ENCODE measurements around the gene PSMD4.

PSMD4 gene

DNA sequence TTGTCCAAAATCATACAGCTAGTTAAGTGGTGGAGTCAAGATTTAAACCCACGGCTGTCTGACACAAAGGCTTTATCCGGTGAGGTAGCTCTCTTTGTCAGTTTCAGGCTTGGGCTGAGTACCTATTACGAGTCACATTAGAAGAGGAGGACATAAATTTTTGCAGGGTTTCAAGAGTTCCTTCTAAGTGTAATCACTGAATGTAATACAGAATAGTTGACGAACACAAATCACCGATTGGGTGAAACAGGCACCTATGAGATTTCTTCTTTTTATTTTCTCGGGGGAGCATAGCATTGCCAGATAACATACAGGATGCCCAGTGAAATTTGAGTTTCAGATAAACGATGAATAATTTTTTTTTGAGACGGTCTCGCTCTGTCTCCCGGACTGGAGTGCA is 847 bp downstream of the PSMD4 start:
- TF ChIP-seq GATA2 (IDR thresholded peaks at IDR 0.05; ENCODE audit: low read depth, low read length) (no peak), GATA3 (IDR thresholded peaks at IDR 0.05; ENCODE audit: low read depth, low read length) (no peak)

DNA sequence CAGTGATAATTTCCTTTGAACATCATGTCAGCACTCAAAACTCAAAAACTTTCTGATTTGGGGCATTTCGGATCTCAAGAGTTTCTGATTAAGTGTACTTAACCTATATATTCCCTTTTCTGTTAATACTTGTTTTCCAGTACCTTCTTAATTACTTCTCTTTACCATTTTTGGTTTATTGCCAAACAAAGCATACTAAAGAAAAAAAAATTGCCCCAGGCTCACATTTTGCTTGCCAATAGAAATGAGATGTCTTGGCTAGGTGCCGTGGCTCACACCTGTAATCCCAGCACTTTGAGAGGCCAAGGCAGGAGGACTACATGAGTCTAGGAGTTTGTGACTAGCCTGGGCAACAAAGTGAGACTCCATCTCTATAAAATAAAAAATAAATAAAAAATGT is 4.8 kb downstream of the PSMD4 start:
- TF ChIP-seq GATA2 (IDR thresholded peaks at IDR 0.05; ENCODE audit: low read depth, low read length): no peak
- no peak for TF ChIP-seq GATA3 (IDR thresholded peaks at IDR 0.05; ENCODE audit: low read depth, low read length)

DNA sequence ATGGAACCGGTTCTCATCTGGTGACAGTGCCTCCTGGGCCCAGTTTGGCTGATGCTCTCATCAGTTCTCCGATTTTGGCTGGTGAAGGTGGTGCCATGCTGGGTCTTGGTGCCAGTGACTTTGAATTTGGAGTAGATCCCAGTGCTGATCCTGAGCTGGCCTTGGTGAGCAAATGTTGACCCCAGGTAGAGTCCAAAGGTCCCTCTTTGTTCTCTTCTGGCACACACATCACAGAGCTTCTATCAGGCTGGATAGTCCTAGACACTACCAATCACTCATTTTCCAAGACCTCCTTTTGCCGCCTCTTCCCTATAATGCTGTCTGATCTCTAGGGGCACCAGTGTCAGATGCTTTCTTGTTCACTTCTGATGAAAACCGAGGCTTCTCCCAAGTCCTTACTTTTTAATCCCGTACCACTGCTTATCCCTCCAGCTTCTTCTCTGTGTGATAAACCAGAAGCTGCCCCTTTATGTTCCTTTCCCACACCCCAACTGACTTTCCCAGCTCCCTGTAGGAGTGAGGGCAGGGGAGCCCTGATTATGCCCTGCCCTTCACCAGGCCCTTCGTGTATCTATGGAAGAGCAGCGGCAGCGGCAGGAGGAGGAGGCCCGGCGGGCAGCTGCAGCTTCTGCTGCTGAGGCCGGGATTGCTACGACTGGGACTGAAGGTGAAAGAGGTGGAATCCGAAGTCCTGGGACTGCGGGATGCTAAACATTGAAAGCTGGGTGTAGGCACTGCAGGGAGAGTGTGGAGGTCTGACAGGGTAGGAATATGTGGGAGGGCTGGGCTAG is 11.1 kb downstream of the PSMD4 start:
- TF ChIP-seq GATA3 (IDR thresholded peaks at IDR 0.05; ENCODE audit: low read depth, low read length): no peak
- no peak for TF ChIP-seq GATA2 (IDR thresholded peaks at IDR 0.05; ENCODE audit: low read depth, low read length)

DNA sequence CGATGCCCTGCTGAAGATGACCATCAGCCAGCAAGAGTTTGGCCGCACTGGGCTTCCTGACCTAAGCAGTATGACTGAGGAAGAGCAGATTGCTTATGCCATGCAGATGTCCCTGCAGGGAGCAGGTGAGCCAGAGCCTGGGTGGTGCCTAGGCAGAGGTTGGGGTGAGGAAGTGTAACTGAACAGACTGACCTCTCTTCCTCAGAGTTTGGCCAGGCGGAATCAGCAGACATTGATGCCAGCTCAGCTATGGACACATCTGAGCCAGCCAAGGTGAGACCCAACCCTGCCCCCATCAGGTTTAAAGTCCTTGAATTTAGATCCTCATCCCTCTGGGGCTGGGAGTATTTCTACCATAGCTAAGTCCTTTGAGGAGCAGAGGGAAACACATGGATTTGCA is 11.8 kb downstream of the PSMD4 start:
- TF ChIP-seq GATA2 (IDR thresholded peaks at IDR 0.05; ENCODE audit: low read depth, low read length) (no peak), GATA3 (IDR thresholded peaks at IDR 0.05; ENCODE audit: low read depth, low read length) (no peak)

DNA sequence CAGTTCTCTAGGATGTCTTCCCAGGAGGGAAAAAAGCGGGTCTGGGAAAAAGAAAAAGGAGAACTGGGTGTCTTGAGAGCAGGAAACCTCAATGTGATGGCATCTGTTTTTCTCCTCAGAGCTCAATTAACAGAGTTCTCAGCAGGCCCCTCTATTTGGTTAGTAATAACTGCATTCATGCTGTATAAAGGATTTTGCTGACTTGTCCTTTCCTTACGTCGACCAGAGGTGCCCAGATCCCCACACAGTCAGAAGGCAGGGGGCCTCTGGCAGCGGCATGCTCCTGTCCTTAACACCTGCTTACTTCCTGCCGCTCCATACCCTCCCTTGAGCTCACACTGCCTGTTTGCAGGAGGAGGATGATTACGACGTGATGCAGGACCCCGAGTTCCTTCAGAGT is 12.3 kb downstream of the PSMD4 start:
- no peak for TF ChIP-seq GATA3 (IDR thresholded peaks at IDR 0.05; ENCODE audit: low read depth, low read length)
- no peak for TF ChIP-seq GATA2 (IDR thresholded peaks at IDR 0.05; ENCODE audit: low read depth, low read length)

DNA sequence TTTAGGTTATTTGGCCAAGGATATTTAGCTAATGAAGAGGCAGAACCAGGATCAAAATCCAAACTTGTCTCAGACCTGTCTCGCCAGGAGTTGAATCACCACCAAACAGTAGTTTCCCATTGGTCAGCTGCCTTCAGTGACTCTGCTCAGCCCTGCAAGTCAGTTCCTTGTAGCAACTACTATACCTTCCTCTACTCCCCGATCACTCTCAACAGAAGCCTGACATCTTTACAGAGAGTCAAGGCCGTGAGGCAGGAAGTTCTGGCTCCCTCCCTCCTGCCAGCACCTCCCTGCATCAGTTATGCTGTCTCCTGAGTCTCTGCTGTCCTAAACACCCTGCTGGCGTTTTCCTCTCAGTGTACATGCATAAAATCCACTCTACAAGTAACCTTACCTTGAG is 13.2 kb downstream of the PSMD4 start:
- TF ChIP-seq GATA3 (IDR thresholded peaks at IDR 0.05; ENCODE audit: low read depth, low read length): no peak
- TF ChIP-seq GATA2 (IDR thresholded peaks at IDR 0.05; ENCODE audit: low read depth, low read length): no peak

DNA sequence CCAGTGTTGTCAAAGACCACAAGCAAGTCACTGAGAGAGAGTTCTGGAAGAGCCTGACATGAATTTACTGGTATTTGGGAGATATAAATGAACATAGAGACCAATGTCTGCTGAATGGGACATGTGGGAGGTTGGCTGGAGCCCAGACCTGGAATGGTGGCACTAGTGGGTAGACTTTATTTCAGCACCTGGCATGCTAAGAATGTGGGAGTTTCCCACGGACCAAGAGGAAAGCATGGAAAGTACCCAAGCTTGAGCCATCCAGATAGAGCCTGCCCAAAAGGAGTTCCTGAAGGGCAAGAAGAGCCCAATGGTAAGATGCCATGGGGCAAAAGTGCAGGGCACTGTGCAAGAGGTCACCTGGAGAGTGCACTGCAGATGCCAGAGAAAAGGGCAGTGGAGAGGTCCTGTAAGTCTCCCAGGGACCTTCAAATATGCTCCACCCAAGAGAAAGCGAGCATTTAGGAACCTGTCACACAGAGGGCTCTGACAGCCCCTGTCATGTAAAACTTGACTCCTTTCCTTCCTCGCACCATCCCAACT is 19.5 kb downstream of the PSMD4 start:
- TF ChIP-seq GATA2 (IDR thresholded peaks at IDR 0.05; ENCODE audit: low read depth, low read length) (no peak), GATA3 (IDR thresholded peaks at IDR 0.05; ENCODE audit: low read depth, low read length) (no peak)

DNA sequence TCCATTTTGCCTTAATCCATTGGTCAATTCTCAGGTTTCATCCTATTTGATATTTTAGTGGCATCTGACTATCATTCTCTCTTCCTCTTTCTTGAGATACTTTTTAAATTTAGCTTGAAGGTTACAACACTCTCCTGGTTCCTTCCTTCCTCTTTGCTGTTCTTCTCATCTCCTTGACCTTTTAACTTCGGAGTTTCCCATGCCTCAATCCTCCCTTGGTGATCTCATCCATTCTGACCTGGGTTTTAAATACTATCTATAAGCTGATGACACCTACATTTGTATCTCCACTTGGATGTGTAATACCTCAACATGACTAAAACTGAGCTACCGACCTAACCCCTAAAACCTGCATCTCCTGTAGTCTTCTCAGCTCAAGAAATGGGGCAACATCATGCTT is 22.7 kb downstream of the PSMD4 start:
- TF ChIP-seq GATA2 (IDR thresholded peaks at IDR 0.05; ENCODE audit: low read depth, low read length) (no peak), GATA3 (IDR thresholded peaks at IDR 0.05; ENCODE audit: low read depth, low read length) (no peak)

DNA sequence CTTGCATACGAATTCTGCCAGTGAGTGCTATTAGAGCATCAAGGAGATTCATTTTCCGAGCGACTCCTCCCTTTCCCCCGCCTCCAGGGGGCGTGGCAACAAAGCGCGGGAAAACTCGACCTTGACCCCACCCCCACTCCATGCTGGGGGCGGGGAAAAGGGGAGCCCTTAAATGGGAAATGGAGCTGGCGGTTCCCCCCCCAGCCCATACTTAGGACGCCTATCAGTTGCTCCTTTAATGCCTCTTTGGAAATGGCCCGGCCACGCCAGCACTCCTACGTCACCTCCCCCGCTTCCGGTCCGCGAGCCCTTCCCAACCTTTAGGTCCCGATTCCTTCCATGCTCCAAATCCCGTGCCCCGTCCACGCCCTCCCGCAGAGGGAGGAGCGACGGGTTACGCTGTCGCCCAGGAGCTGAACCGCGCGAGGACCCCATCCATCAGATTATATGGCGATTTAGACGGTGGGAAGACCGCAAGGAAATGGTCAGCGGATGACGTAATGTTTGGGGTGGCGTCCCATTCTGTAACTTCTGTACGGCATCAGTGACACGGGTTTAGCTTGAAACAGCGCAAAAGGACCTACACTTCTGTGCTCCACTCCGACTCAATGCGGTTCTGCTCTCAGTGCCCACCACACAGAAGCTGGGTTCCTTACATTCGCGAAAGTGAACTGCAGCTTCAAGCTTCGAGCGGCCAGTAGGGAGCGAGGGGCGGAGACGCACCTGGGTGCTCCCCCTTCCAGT is 26.9 kb downstream of the PSMD4 start:
- TF ChIP-seq GATA3 (IDR thresholded peaks at IDR 0.05; ENCODE audit: low read depth, low read length): no peak
- TF ChIP-seq GATA2 (IDR thresholded peaks at IDR 0.05; ENCODE audit: low read depth, low read length): 0 out of 2 replicates have a peak, but pooled peaks have one; percentile 14

DNA sequence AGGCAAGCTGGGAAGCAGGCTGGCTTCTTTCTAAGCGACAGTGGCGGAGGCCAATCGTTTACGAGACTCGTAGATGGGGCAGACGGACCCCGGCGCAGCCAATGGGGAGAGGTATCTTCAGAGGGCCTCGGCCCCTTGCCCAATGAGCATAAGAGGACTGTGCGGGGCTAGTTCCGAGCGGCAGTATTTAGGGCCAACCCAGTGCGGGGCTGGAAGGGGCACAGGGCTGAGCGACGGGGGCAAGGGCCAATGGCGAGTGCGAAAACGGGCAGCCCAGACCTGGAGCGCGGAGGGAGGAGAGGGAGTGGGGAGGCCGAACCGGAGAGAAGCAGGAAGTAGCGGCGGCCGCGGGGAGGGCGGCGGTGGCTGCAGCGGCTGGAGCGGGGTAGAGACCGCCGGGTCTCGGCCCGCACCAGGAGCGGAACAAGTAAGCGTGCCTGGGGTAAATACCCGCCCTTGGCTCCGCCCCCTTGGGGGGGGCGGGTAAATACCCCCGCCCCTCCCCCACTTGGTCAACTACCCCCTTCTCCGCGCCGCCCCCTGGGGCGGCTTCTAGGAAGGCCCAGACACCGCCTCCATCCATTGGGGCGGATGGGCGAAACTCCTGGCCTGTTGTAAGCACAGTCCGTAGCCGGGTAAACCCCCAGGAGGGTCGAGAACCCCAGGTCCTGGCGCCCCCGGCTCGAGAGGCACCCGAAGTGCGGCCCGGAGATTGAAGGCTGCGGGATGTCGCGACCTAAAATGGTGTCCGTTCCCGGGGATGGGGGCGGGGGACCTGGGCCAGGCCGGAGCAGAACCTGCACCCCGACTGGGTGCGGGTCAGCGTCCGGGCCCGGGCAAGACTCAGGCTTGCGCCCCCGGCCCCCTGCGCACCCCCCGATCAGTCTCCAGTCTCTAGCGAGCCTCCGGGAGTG is 27.7 kb downstream of the PSMD4 start, which contains the start of gene ZNF687:
Gene ZNF687, plus strand, starts transcription at position 331 of the 914 bp plus-strand sequence. CDS start 3,993 bp downstream, outside the sequence.
- TF ChIP-seq GATA3 (IDR thresholded peaks at IDR 0.05; ENCODE audit: low read depth, low read length): no peak

DNA sequence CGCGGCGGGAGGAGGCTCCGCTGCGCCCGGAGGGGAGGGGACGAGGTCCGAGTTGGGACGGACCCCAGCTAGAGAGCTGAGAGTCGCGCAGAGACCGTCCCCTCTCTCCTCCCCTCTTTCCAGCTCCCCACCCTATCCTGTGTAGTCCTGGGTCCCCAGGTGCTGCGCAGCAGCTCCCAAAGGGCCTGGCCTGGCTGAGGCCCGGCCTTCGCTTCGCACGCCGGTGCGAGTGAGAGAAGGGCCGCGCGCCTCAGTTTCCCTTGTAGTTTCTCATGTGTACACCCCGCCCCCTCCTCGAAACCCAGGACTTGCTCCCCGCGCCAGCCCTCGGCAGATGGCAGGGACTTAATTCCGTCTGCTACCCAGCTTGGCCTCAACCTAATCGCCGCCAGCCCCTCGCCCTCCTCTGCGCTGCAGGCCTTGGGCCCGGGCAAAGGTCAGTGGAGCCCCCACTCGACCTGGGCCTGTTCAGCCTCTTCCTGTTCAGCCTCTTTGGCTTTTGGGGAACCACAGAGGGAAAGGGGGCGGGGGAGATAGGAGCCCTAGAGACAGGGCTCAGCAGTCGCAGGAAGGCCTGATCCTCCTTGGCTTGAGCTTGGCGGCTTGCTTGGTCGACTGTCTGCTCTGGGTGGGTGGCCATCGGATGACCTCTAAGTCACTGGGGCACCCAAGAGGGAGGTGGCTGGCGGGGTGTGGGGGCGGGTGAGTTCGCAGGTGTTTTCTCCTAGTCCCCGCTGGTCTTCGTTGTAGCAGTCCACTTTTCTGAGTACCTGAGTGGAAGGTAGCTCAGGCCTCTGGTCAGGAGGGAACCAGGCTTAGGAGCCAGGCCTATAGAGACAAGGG is 28.6 kb downstream of the PSMD4 start:
- TF ChIP-seq GATA2 (IDR thresholded peaks at IDR 0.05; ENCODE audit: low read depth, low read length) (no peak), GATA3 (IDR thresholded peaks at IDR 0.05; ENCODE audit: low read depth, low read length) (no peak)

DNA sequence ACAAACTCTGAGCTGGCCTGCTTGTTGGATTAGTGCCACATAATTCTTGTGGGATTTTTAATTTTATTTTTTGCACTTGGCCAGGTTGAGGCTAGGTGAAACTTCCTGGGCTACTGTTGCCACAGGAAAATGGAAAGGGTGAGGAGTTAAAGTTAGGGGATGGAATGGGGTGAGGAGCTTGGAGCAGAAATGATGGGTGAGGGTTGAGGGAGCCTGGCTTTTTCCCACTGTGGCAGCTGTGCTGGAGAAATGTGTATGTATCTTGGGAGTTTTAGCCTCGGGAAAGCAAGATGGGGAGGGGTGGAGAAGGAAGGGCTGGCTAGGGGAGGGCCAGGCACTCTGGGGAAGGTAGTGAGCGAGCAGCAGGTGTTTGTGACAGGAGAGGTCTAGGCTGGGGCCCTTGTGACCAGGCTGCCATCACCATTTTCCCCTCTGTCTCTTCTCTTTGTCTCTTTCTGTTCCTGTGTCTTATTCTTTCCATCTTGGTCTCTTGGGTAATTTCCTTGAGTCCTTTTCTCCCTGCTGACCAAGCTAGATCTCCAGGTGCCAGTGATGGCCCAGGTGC is 29.6 kb downstream of the PSMD4 start:
- TF ChIP-seq GATA2 (IDR thresholded peaks at IDR 0.05; ENCODE audit: low read depth, low read length) (no peak), GATA3 (IDR thresholded peaks at IDR 0.05; ENCODE audit: low read depth, low read length) (no peak)

Data from SH-SY5Y (cell line).